Muscle layer of colon (tissue), 2 donors: ENCODE data around the gene PDYN.

ENCODE experiments used
- H3K27ac ChIP-seq: one replicate; pipeline ENCODE4 v1.7.0; 2013; ENCODE audit warnings: low read depth, mild to moderate bottlenecking, low read length, moderate library complexity
- H3K27me3 ChIP-seq, 2 donors: one replicate each; pipeline ENCODE4 v1.7.0; 2013; ENCODE audit warnings: low read length in 2 of 2, mild to moderate bottlenecking in 2 of 2; ENCODE audit not compliant: insufficient read depth in 2 of 2, control insufficient read depth in 1 of 2
- H3K36me3 ChIP-seq: one replicate; pipeline ENCODE4 v1.7.0; 2013; ENCODE audit warnings: mild to moderate bottlenecking, low read length; ENCODE audit not compliant: insufficient read depth
- H3K4me1 ChIP-seq: one replicate; pipeline ENCODE4 v1.7.0; 2013; ENCODE audit warnings: mild to moderate bottlenecking, low read length; ENCODE audit not compliant: insufficient read depth
- H3K4me3 ChIP-seq, 2 donors: one replicate each; pipeline ENCODE4 v1.7.0; 2013; ENCODE audit warnings: low read length in 2 of 2, low read depth in 1 of 2, mild to moderate bottlenecking in 1 of 2, moderate library complexity in 1 of 2
- H3K9ac ChIP-seq: one replicate; pipeline ENCODE4 v1.7.0; 2013; ENCODE audit warnings: low read length
- H3K9me3 ChIP-seq: one replicate; pipeline ENCODE4 v1.7.0; 2013; ENCODE audit warnings: mild to moderate bottlenecking, low read length
- donor health status: abdominal sarcoma.
- donor health status: Adenocarcinoma of cecum.

The PDYN gene

DNA sequence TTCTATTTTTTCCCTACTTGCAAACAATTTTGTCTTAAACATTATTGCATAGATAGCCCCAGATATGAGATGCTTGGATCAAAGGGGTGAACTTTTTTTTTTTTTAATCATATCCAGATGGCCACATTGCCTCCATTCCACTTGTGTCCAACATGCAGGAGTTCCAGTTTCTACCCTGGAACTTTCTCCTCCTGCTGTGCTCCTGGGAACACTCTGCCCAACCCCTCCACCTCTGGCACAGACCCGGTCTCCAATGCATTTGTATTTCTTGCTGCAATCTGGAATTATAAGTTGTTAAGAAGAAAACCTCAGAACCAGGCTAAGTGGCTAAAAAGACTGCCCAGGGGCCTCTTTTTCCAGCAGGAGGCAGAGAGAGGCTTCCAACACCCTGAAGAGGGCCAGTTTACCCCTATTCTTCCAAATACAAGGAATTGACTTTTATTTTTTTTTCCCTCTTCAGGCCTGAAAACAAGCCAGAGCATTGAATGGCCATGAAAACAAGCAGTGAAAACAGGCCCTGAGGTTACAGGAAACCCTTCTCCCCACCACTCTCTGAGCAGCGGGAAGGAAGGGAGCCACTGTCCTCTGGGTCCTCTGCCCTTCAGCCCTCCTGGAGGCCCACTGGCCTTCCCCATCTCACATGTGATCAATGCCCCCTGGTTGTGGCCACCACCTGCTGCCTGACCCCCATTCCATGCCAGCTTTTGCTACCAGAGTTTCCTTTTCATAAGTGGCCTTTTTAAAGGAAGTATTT, 44.3 kb downstream of the PDYN start:
- no peak overlapping the region for H3K4me3 ChIP-seq
- H3K9me3 ChIP-seq, result no peaks in the 10 kb centered on the region
- H3K9ac ChIP-seq, result no peak overlapping the region
- H3K27me3 ChIP-seq, result no peaks in the 10 kb centered on the region
- peaks cover 5% of the 10 kb centered on the region for H3K4me1 ChIP-seq
- no peak overlapping the region for H3K27ac ChIP-seq
- no peaks in the 10 kb centered on the region for H3K36me3 ChIP-seq

DNA sequence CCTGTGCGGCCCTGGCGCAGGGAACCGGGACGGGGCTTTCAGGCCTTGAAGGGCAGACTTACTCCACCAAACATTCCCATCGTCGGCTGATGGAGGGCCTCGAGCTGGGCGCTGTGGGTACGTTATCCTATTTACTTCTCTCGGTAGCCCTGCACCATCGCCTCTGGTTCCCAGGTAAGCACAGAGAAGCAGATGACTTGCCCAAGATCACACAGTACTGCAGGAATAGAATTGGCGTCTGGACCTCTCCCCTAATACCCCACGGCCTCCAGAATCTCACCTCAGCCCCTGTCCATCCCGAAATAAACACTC, 46.4 kb downstream of the PDYN start:
- H3K4me1 ChIP-seq, result peaks cover 5% of the 10 kb centered on the region
- peak overlapping the region in 1 of 2 donors; percentile 59 for H3K4me3 ChIP-seq
- no peak overlapping the region for H3K27ac ChIP-seq
- no peaks in the 10 kb centered on the region for H3K36me3 ChIP-seq
- no peaks in the 10 kb centered on the region for H3K9me3 ChIP-seq
- H3K9ac ChIP-seq, result no peak overlapping the region
- no peaks in the 10 kb centered on the region for H3K27me3 ChIP-seq

DNA sequence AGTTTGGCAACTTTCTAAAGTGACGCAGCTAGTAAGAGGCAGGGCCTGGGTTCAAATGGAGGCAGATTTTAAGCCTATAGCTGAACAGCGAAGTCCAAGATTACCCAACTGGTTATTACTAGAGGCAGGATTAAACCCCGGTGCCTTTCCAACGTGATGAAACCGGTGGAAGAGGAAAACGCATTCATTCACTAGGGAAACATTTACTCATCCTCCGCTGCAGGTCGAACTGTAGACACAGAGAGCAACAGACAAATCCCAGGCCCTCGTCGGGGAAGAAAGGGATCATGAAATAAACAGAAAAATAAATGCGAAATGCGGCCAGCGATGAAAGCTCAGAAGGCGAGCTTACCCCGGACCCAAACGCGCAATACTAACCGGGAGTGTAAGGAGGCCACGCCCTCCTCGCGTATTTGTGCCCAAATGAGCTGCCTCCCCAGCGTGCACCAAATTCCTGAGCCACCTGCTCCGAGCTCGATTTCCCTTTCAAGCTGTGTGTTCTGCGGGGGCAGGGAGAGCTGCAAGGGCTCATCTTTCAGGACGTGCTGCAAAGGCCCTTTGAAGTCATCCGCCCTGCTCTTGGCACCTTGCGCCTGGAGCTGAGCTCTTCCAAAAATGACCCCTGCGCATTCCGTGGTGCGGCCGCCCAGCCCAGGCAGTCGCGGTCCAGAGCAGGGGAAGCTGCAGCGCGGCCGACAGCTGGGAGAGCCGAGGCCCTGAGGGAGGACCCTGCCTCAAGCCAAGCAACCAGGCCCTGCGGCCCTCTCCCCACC, 46.9 kb downstream of the PDYN start:
- Histone ChIP-seq H3K27ac (peak overlapping the region; percentile 1), H3K4me3 (peak overlapping the region; percentile 20 to 59), H3K9ac (no peak overlapping the region), H3K27me3 (no peaks in the 10 kb centered on the region), H3K9me3 (no peaks in the 10 kb centered on the region), H3K36me3 (no peaks in the 10 kb centered on the region), H3K4me1 (peaks cover 5% of the 10 kb centered on the region)

- Histone ChIP-seq H3K27ac (no peak overlapping the region), H3K36me3 (no peaks in the 10 kb centered on the region), H3K9ac (no peak overlapping the region), H3K9me3 (no peaks in the 10 kb centered on the region), H3K4me3 (peak overlapping the region; percentile 20 to 59), H3K27me3 (no peaks in the 10 kb centered on the region), H3K4me1 (peaks cover 10% of the 10 kb centered on the region)
Observed at GRCh38 chr20:1946442-1946761, 47.5 kb downstream of the PDYN start.

DNA sequence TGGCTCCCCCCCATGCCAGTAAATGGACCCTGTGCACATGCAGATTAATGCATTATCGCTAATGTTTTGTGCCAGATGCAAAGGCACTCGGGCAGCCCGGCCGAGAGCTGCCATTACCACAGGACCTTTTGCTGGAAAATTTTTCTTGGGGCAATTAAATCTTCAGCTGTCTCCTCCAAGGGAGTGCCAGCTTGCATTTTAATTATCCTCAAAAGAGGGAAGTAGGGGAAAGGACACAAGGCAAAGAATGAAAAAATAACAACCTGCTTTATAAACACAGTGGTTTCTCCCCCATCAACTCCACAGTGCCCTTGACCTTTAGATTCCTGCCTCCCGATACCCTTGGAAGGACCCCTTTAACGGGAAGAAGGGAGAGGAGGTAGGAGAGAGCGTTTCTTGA, 48.2 kb downstream of the PDYN start:
- H3K36me3 ChIP-seq, result no peaks in the 10 kb centered on the region
- no peak overlapping the region for H3K4me3 ChIP-seq
- H3K27me3 ChIP-seq, result no peaks in the 10 kb centered on the region
- peaks cover 15% of the 10 kb centered on the region for H3K4me1 ChIP-seq
- H3K9me3 ChIP-seq, result no peaks in the 10 kb centered on the region
- no peak overlapping the region for H3K27ac ChIP-seq
- H3K9ac ChIP-seq, result no peak overlapping the region

DNA sequence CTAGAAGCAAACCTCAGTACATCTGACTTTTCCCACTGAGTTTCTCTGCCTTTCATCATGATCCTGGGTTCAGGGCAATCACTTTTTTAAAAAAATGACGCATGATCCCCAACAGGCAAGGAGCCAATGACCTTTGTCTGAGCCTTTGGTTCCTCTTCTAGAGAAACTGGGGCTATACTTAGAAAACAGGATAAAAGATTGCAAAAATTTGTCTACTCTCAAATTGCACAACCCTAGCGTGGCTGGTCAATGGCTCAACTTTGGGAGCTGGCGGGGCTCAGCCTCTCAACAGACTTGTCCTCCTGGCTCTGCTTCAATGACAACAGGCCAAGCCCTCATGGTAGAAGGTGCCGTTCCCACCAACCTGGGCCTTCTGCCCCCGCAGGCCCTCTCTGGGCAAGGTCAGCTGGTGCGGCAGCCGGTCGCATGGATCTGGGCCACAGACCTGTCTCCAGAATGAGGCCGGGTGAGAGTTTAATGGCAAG, 48.7 kb downstream of the PDYN start:
- no peak overlapping the region for H3K27ac ChIP-seq

GRCh38 chr20:1944345-1945091, 49.3 kb downstream of the PDYN start:
- peaks cover 15% of the 10 kb centered on the region for H3K4me1 ChIP-seq
- H3K27ac ChIP-seq, result no peak overlapping the region
- H3K27me3 ChIP-seq, result no peaks in the 10 kb centered on the region
- H3K36me3 ChIP-seq, result no peaks in the 10 kb centered on the region
- H3K9ac ChIP-seq, result no peak overlapping the region
- no peaks in the 10 kb centered on the region for H3K9me3 ChIP-seq
- no peak overlapping the region for H3K4me3 ChIP-seq

More for the DNA sequence above, 48.7 kb downstream of the PDYN start:
- no peaks in the 10 kb centered on the region for H3K27me3 ChIP-seq
- peaks cover 15% of the 10 kb centered on the region for H3K4me1 ChIP-seq
- no peak overlapping the region for H3K4me3 ChIP-seq
- H3K36me3 ChIP-seq, result no peaks in the 10 kb centered on the region
- H3K9ac ChIP-seq, result no peak overlapping the region
- no peaks in the 10 kb centered on the region for H3K9me3 ChIP-seq

GRCh38 chr20:1943275-1944002, 50.4 kb downstream of the PDYN start:
- Histone ChIP-seq H3K4me3 (no peak overlapping the region), H3K4me1 (peaks cover 15% of the 10 kb centered on the region), H3K36me3 (peaks cover 8% of the 10 kb centered on the region), H3K9ac (no peak overlapping the region), H3K27ac (no peak overlapping the region), H3K9me3 (no peaks in the 10 kb centered on the region), H3K27me3 (no peaks in the 10 kb centered on the region)

GRCh38 chr20:1942486-1943274, 51.2 kb downstream of the PDYN start:
- Histone ChIP-seq H3K4me3 (no peak overlapping the region), H3K27ac (no peak overlapping the region), H3K4me1 (peaks cover 15% of the 10 kb centered on the region), H3K27me3 (no peaks in the 10 kb centered on the region), H3K9ac (no peak overlapping the region), H3K36me3 (peaks cover 12% of the 10 kb centered on the region), H3K9me3 (no peaks in the 10 kb centered on the region)

GRCh38 chr20:1942061-1942460, 51.8 kb downstream of the PDYN start:
- H3K9me3 ChIP-seq, result no peaks in the 10 kb centered on the region
- peaks cover 15% of the 10 kb centered on the region for H3K4me1 ChIP-seq
- no peak overlapping the region for H3K9ac ChIP-seq
- H3K4me3 ChIP-seq, result no peak overlapping the region
- no peaks in the 10 kb centered on the region for H3K27me3 ChIP-seq
- no peak overlapping the region for H3K27ac ChIP-seq
- H3K36me3 ChIP-seq, result peaks cover 12% of the 10 kb centered on the region
